GM19043 (cell line): Measurements from ENCODE around the gene LRBA.

ENCODE experiments used
- ATAC-seq: cut with Tn5 transposase; IDR thresholded peaks from one replicate; pipeline ENCODE4 v1.9.1; 2021; ENCODE audit warnings: low read depth; ENCODE audit not compliant: unreplicated experiment

The LRBA gene

GRCh38 chr4:150624055-150624454, 391.0 kb downstream of the LRBA start:
- no peak for ATAC-seq

- ATAC-seq, result no peak
Observed at GRCh38 chr4:150619042-150619441, 396.0 kb downstream of the LRBA start.

- ATAC-seq, result no peak
Observed at GRCh38 chr4:150609131-150609530, 406.0 kb downstream of the LRBA start.

GRCh38 chr4:150600812-150601445, 414.2 kb downstream of the LRBA start:
- ATAC-seq, result no peak

GRCh38 chr4:150599547-150599946, 415.5 kb downstream of the LRBA start:
- ATAC-seq, result no peak

GRCh38 chr4:150598909-150599308, 416.2 kb downstream of the LRBA start:
- no peak for ATAC-seq

- ATAC-seq, result no peak
Observed at GRCh38 chr4:150593996-150594395, 421.1 kb downstream of the LRBA start.

GRCh38 chr4:150591904-150592303, 423.2 kb downstream of the LRBA start:
- ATAC-seq, result no peak

- no peak for ATAC-seq
Observed at GRCh38 chr4:150591406-150591805, 423.7 kb downstream of the LRBA start.

- ATAC-seq, result no peak
Observed at GRCh38 chr4:150590631-150591030, 424.5 kb downstream of the LRBA start.

GRCh38 chr4:150589157-150589556, 425.9 kb downstream of the LRBA start:
- ATAC-seq, result no peak

GRCh38 chr4:150588316-150588715, 426.8 kb downstream of the LRBA start:
- ATAC-seq, result no peak

GRCh38 chr4:150586162-150586810, 428.8 kb downstream of the LRBA start:
- ATAC-seq, result no peak

- ATAC-seq, result no peak
Observed at GRCh38 chr4:150585611-150586010, 429.5 kb downstream of the LRBA start.

GRCh38 chr4:150584111-150584915, 430.8 kb downstream of the LRBA start:
- ATAC-seq, result no peak

GRCh38 chr4:150583287-150584110, 431.6 kb downstream of the LRBA start:
- no peak for ATAC-seq

- no peak for ATAC-seq
Observed at GRCh38 chr4:150582873-150583286, 432.2 kb downstream of the LRBA start.

- no peak for ATAC-seq
Observed at GRCh38 chr4:150582146-150582872, 432.8 kb downstream of the LRBA start, which contains the start of gene MAB21L2. MAB21L2 (plus strand) TSS chr4:150582151; CDS start chr4:150583030, 879 bp downstream.

GRCh38 chr4:150581641-150582051, 433.4 kb downstream of the LRBA start:
- ATAC-seq, result no peak

- ATAC-seq, result no peak
Observed at GRCh38 chr4:150581056-150581605, 434.0 kb downstream of the LRBA start.
